ENCODE results near the gene TOM1L1. TPM values are rescaled to one million over a fixed set of nuclear protein-coding genes. Genes with fewer than 3 reads are reported as not detected.
A peak's percentile ranks its signal among the peaks of the same experiment; 100 is the strongest.

Gene TOM1L1
- total and polyA plus RNA-seq, 2 donors (not counting 1 experiment from before 2014, with no cell fraction given) = 34.5 to 34.7 TPM

DNA sequence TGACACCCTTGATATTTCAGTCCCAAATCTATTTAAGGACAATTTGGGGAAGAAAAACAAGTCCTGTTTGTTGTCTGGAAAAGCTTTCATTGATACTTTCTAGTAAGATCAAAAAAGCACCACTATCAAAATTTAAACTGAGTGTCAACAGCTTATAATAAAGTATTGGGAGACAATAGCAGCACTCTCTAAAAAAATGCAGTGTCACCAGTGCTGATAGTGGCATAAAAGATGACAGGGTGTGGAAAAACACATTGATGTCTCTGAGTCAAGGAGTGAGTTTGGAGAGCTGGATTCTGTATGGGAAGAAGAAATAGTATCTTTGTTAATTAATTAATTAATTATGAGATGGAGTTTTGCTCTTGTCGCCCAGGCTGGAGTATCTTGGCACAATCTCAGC, 8.3 kb upstream of the TOM1L1 start:
- Histone ChIP-seq H3K4me3 (replicated peaks in 1 of 4; ENCODE audit: control extremely low read depth in 1 of 4, insufficient read depth in 1 of 4, low read depth in 3 of 4, low read length in 4 of 4) (no peak overlapping the region), H3K9ac (ENCODE audit: insufficient read depth, low read length) (no peak overlapping the region), H3K9me3 (ENCODE audit: control insufficient read depth, insufficient read depth, low read depth, low read length) (no peaks in the 10 kb centered on the region), H4K20me1 (ENCODE audit: control insufficient read depth, extremely low read depth, insufficient read depth, low read length) (no peaks in the 10 kb centered on the region), H2AFZ (ENCODE audit: low read length) (no peak overlapping the region), H3K4me1 (ENCODE audit: control insufficient read depth, extremely low read depth, insufficient read depth, low read length) (no peaks in the 10 kb centered on the region), H3K36me3 (ENCODE audit: control insufficient read depth, insufficient read depth, low read length) (no peaks in the 10 kb centered on the region), H3K27ac (ENCODE audit: insufficient read depth, low read length) (no peak overlapping the region), H3K4me2 (ENCODE audit: extremely low read depth, insufficient read depth, low read length) (no peak overlapping the region), H3K79me2 (ENCODE audit: control insufficient read depth, insufficient read depth, low read length) (no peaks in the 10 kb centered on the region), H3K27me3 (ENCODE audit: control insufficient read depth, insufficient read depth, low read length) (peaks cover 2% of the 10 kb centered on the region)
- no peak for DNase-seq (ENCODE audit: low read depth in 2 of 2)
- TF ChIP-seq, protein P1, sequence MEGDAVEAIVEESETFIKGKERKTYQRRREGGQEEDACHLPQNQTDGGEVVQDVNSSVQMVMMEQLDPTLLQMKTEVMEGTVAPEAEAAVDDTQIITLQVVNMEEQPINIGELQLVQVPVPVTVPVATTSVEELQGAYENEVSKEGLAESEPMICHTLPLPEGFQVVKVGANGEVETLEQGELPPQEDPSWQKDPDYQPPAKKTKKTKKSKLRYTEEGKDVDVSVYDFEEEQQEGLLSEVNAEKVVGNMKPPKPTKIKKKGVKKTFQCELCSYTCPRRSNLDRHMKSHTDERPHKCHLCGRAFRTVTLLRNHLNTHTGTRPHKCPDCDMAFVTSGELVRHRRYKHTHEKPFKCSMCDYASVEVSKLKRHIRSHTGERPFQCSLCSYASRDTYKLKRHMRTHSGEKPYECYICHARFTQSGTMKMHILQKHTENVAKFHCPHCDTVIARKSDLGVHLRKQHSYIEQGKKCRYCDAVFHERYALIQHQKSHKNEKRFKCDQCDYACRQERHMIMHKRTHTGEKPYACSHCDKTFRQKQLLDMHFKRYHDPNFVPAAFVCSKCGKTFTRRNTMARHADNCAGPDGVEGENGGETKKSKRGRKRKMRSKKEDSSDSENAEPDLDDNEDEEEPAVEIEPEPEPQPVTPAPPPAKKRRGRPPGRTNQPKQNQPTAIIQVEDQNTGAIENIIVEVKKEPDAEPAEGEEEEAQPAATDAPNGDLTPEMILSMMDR (conservative IDR thresholded peaks at IDR 0.05 in 1 of 2, IDR thresholded peaks at IDR 0.05 in 1 of 2; ENCODE audit: low read depth in 1 of 2, low read length in 2 of 2) = no peak
- no peak for TF ChIP-seq EZH2 (IDR thresholded peaks at IDR 0.05; ENCODE audit: low read length, missing control alignments)

DNA sequence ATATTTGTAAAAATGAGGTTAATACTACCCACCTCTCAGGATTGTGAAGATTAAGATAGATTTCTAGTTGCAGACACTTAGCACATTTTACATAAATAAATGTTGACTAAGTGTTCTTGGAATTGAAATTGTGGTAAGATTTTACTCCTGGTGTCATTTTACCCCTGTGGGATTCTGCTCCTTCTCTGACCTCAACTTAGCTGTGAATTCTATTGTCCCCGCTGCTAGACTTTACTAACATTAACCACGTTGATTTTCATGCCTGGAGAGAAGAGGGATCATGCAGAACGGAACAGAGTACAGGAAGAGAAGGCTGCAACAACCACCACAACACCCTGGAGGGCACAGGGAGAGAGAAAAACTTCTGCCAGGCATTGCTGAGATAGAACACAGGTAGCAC, 2.1 kb upstream of the TOM1L1 start:
- no peaks in the 10 kb centered on the region for H4K20me1 ChIP-seq (ENCODE audit: control insufficient read depth, extremely low read depth, insufficient read depth, low read length)
- H3K27me3 ChIP-seq (ENCODE audit: control insufficient read depth, insufficient read depth, low read length) = peaks cover 9% of the 10 kb centered on the region
- peak in 1 of 2 donors; percentile 40 for DNase-seq (ENCODE audit: low read depth in 2 of 2)
- H2AFZ ChIP-seq (ENCODE audit: low read length) = no peak overlapping the region
- H3K27ac ChIP-seq (ENCODE audit: insufficient read depth, low read length) = no peak overlapping the region
- H3K9ac ChIP-seq (ENCODE audit: insufficient read depth, low read length) = no peak overlapping the region
- peaks cover 2% of the 10 kb centered on the region for H3K4me1 ChIP-seq (ENCODE audit: control insufficient read depth, extremely low read depth, insufficient read depth, low read length)
- no peak for TF ChIP-seq EZH2 (IDR thresholded peaks at IDR 0.05; ENCODE audit: low read length, missing control alignments)
- TF ChIP-seq, protein P1 (conservative IDR thresholded peaks at IDR 0.05 in 1 of 2, IDR thresholded peaks at IDR 0.05 in 1 of 2; ENCODE audit: low read depth in 1 of 2, low read length in 2 of 2) = no peak
- H3K9me3 ChIP-seq (ENCODE audit: control insufficient read depth, insufficient read depth, low read depth, low read length) = no peaks in the 10 kb centered on the region
- no peak overlapping the region for H3K4me2 ChIP-seq (ENCODE audit: extremely low read depth, insufficient read depth, low read length)
- no peak overlapping the region for H3K4me3 ChIP-seq (replicated peaks in 1 of 4; ENCODE audit: control extremely low read depth in 1 of 4, insufficient read depth in 1 of 4, low read depth in 3 of 4, low read length in 4 of 4)
- H3K36me3 ChIP-seq (ENCODE audit: control insufficient read depth, insufficient read depth, low read length) = no peaks in the 10 kb centered on the region
- no peaks in the 10 kb centered on the region for H3K79me2 ChIP-seq (ENCODE audit: control insufficient read depth, insufficient read depth, low read length)

DNA sequence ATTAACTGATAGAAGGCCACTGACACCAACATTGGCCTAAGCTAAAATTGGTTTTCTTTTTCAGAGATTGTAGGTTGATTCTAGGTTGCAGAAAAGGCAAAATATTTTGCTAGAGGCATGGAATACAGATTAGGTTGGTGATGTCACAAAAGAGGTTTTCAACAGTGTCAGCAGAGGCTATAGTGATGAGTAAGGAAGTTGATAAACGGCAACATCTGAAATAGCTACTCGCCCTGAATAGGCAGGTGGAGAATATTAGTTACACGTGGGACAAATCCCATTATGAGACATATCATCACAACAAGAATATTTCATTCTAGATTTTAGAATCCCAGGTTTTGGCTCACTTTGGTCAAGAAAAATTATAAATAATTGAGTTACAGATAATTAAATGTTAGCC, 1.5 kb upstream of the TOM1L1 start:
- DNase-seq (ENCODE audit: low read depth in 2 of 2) = no peak
- TF ChIP-seq EZH2 (IDR thresholded peaks at IDR 0.05; ENCODE audit: low read length, missing control alignments) = no peak
- TF ChIP-seq, protein P1 (conservative IDR thresholded peaks at IDR 0.05 in 1 of 2, IDR thresholded peaks at IDR 0.05 in 1 of 2; ENCODE audit: low read depth in 1 of 2, low read length in 2 of 2) = no peak
- no peaks in the 10 kb centered on the region for H3K36me3 ChIP-seq (ENCODE audit: control insufficient read depth, insufficient read depth, low read length)
- H3K9ac ChIP-seq (ENCODE audit: insufficient read depth, low read length) = no peak overlapping the region
- no peaks in the 10 kb centered on the region for H3K79me2 ChIP-seq (ENCODE audit: control insufficient read depth, insufficient read depth, low read length)
- no peak overlapping the region for H3K4me2 ChIP-seq (ENCODE audit: extremely low read depth, insufficient read depth, low read length)
- no peak overlapping the region for H3K4me3 ChIP-seq (replicated peaks in 1 of 4; ENCODE audit: control extremely low read depth in 1 of 4, insufficient read depth in 1 of 4, low read depth in 3 of 4, low read length in 4 of 4)
- peaks cover 2% of the 10 kb centered on the region for H3K4me1 ChIP-seq (ENCODE audit: control insufficient read depth, extremely low read depth, insufficient read depth, low read length)
- H2AFZ ChIP-seq (ENCODE audit: low read length) = no peak overlapping the region
- no peaks in the 10 kb centered on the region for H3K9me3 ChIP-seq (ENCODE audit: control insufficient read depth, insufficient read depth, low read depth, low read length)
- no peaks in the 10 kb centered on the region for H4K20me1 ChIP-seq (ENCODE audit: control insufficient read depth, extremely low read depth, insufficient read depth, low read length)
- no peak overlapping the region for H3K27ac ChIP-seq (ENCODE audit: insufficient read depth, low read length)
- H3K27me3 ChIP-seq (ENCODE audit: control insufficient read depth, insufficient read depth, low read length) = peaks cover 9% of the 10 kb centered on the region
